HFF-Myc (cell line): Measurements from ENCODE around the gene ST6GALNAC6.

Experiments
- DNase-seq: peaks from one replicate; pipeline ENCODE4 v3.0.0-alpha.2; 2011; ENCODE audit warnings: low read depth; ENCODE audit errors: extremely low read depth
- H3K4me3 ChIP-seq: replicated peaks from 2 replicates; pipeline ENCODE4 v1.5.1; 2011; ENCODE audit warnings: low read depth, mild to moderate bottlenecking, control low read depth, low read length
- CTCF ChIP-seq: IDR thresholded peaks from 2 replicates; pipeline ENCODE4 v1.5.1; 2012; ENCODE audit warnings: mild to moderate bottlenecking, low read depth, low read length, control low read depth; ENCODE audit errors: missing control alignments

Gene ST6GALNAC6

GRCh38 chr9:127867356-127868277 is 31.8 kb downstream of the ST6GALNAC6 start:
- TF ChIP-seq CTCF: no peak
- H3K4me3 ChIP-seq: no peak overlapping the region
- no peak for DNase-seq

DNA sequence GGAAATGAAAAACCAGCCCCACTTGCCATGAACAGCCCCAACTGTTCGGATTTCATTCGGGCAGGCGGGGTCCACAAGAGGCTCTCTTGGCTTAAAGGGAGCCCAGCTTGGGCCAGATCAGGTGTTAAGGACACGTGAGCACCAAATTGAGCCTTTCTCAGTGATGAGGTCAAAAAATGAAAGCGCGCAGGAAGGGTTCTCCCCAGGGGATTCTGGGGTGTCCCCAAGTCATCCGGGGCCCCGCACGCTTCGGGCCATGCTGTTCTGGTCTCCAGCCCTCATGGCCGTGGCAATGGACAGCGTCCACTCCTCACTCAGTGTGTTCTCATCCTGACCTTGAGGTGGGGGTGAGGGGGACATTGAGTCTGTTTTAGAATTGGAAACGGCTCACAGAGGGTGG is 32.9 kb downstream of the ST6GALNAC6 start:
- TF ChIP-seq CTCF: no peak
- DNase-seq: no peak

GRCh38 chr9:127865645-127866464 is 33.5 kb downstream of the ST6GALNAC6 start:
- DNase-seq: no peak
- H3K4me3 ChIP-seq: no peak overlapping the region
- TF ChIP-seq CTCF: no peak

More for the DNA sequence above, 32.9 kb downstream of the ST6GALNAC6 start:
- H3K4me3 ChIP-seq: no peak overlapping the region

DNA sequence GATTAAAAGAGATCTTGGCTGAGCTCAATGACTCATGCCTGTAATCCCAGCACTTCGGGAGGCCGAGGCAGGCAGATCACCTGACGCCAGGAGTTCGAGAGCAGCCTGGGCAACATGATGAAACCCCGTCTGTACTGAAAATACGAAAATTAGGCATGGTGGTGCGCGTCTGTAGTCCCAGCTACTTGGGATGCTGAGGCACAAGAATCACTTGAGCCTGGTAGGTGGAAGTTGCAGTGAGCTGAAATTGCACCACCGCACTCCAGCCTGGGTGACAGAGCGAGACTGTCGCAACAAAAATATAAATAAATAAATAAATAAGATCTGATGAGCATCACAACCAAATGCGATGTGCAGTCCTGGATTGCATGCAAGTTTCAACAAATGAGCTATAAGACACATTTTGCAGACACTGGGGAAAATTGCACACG is 36.2 kb downstream of the ST6GALNAC6 start:
- DNase-seq: no peak
- no peak overlapping the region for H3K4me3 ChIP-seq
- TF ChIP-seq CTCF: no peak

- H3K4me3 ChIP-seq: no peak overlapping the region
- TF ChIP-seq CTCF: no peak
- no peak for DNase-seq
Measured at GRCh38 chr9:127862075-127863011, 37.1 kb downstream of the ST6GALNAC6 start.

DNA sequence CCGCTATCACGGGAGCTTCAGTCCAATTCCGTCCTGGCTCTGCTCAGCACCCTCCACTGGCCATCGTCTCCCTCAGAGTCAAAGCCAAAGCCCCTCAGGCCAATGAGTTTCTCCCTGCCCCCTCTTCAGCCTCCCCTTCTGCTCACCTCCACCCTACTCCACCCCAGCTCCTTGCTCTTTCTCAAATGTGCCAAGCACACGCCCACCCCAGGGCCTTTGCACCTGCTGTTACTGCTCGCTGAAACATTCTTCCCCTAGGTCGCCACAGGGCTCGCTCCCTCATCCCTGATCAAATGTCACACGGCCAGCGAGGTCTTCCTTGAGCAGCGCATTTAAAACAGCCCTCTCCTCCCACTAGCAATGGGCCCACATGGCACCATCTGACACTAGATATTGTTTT is 38.6 kb downstream of the ST6GALNAC6 start:
- no peak overlapping the region for H3K4me3 ChIP-seq
- no peak for DNase-seq
- no peak for TF ChIP-seq CTCF
